ENCODE results near the gene SULT2B1.

The SULT2B1 gene

DNA sequence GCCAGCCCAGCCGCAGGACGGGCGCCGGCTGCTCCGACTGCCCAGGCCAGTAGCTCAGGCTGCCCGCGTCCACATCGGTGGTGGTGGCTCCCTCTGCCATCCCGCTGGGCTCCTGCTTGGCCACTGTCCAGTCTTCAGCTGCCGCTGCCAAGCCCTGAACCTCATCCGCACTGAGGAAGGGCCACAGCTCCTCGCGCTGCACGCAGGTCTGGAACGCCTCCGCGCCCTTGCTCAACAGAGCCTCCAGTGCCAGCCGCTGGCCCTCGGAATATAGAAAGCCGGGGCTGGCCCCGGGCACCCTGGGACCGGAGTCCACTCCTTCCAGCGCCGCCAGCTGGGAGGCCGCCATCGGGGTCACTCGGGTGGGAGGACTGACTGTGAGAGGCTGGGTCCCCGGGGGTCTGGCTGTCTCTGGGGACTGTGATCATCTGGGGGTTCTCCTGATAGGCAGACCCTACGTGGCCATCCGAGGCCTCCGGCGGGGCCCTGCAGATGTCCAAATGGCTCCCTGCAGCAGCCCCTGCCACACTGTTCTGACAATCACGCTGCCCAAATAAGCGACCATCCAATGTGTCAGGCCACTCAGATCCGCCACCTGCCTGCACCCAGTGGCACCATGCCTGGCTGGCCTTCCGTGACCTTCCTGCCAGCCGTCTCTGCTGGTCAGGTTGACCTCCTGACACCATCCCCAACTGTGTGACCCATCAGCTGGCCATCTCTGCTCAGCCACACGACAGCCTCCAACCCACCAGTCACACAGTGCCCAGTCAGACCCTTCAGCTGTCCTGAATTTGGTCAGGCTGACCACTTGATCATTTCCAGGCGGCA is 61.3 kb downstream of the SULT2B1 start:
- no peak for TF ChIP-seq TAF1 (IDR thresholded peaks at IDR 0.05; ENCODE audit: low read depth)
- TF ChIP-seq EGR1 (IDR thresholded peaks at IDR 0.05), result no peak
- no peak for TF ChIP-seq EP300 (IDR thresholded peaks at IDR 0.05; ENCODE audit: borderline replicate concordance)
- no peak for TF ChIP-seq YY1 (IDR thresholded peaks at IDR 0.05; ENCODE audit: low read depth)
- TF ChIP-seq ZBTB7A (IDR thresholded peaks at IDR 0.05; ENCODE audit: low read depth), result no peak
- no peak for TF ChIP-seq TCF12 (IDR thresholded peaks at IDR 0.05; ENCODE audit: low read depth)
- TF ChIP-seq TEAD4 (IDR thresholded peaks at IDR 0.05), result no peak
- no peak for TF ChIP-seq CREB1 (IDR thresholded peaks at IDR 0.05; ENCODE audit: low read depth)
- no peak for TF ChIP-seq RAD21 (IDR thresholded peaks at IDR 0.05; ENCODE audit: low read depth)
- no peak for TF ChIP-seq FOXM1 (IDR thresholded peaks at IDR 0.05; ENCODE audit: borderline replicate concordance, low read depth)
- TF ChIP-seq, protein P1, sequence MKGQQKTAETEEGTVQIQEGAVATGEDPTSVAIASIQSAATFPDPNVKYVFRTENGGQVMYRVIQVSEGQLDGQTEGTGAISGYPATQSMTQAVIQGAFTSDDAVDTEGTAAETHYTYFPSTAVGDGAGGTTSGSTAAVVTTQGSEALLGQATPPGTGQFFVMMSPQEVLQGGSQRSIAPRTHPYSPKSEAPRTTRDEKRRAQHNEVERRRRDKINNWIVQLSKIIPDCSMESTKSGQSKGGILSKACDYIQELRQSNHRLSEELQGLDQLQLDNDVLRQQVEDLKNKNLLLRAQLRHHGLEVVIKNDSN (IDR thresholded peaks at IDR 0.05), result no peak

DNA sequence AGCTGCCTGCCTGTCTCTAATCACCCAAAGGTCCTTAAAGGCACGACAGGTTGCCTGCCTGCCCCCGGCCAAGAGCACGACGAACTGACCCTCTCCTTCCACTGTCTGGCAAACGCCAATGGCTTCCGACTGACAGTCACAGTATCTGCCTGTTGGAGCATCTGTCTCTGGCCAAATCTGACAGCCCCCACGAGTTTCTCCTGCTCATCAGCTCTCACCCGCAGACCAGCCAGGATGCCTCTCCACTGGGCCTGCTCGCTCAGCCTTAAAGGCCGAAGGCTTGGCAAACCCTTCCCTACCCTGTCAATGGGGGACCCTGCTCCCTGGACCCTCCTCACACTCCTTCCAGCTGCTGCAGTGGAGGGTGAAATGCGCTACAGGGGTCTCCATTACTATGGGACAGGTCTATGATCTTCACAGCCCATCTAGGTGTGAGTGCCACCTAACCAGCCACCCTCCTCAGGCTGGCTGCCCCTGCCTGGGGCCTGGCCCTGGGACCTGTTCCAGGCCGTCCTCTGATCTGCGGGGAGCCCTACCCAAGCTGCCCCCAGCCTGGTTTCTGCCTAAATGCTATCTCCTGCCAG is 62.0 kb downstream of the SULT2B1 start:
- TF ChIP-seq RAD21 (IDR thresholded peaks at IDR 0.05; ENCODE audit: low read depth) (no peak), EP300 (IDR thresholded peaks at IDR 0.05; ENCODE audit: borderline replicate concordance) (no peak), YY1 (IDR thresholded peaks at IDR 0.05; ENCODE audit: low read depth) (no peak), ZBTB7A (IDR thresholded peaks at IDR 0.05; ENCODE audit: low read depth) (no peak)

DNA sequence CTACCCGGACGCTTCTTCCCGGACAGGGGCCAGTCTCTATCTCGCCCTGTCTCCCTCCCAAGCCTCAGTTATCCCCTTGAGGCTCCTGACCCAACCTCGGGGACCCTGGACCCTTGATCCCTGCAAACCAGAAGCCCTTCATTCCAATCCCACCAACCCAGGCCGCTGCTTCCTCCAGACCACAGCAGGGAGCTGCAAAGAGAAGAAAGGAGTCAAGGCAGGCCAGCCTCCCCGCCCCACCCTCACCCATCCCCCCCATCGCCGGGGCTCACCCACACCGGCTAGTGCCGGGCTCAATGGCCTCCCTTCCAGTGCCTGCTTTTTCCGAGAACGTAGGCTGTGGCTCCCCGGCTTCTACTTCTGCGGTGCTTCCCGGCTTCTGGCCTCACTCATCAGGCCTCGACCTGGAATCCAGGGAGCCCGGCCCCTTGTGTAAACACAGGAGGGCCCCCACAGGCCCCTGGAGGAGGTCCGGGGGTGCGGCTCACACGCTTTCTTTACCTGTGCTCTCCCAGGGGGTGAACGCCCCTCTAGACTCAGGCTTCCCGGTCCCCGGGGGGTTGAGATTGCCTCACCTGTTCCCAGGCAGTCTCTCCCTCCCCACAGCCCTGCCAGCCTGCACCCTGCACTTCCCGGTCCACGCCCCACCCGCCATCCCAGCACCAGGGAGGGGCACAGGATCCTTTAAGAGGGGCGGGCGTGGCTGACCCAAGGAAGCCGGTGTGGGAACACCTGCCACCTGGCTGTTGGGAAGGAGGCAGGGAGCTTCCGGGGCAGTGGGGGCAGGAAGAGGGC is 62.7 kb downstream of the SULT2B1 start, which contains the start of gene FAM83E:
Gene FAM83E, minus strand, starts transcription at position 641 of the 795 bp plus-strand sequence. CDS start 1,704 bp downstream, outside the sequence.
- TF ChIP-seq, protein P2, sequence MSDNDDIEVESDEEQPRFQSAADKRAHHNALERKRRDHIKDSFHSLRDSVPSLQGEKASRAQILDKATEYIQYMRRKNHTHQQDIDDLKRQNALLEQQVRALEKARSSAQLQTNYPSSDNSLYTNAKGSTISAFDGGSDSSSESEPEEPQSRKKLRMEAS (IDR thresholded peaks at IDR 0.05), result no peak
- TF ChIP-seq ZBTB7A (IDR thresholded peaks at IDR 0.05; ENCODE audit: low read depth), result no peak

DNA sequence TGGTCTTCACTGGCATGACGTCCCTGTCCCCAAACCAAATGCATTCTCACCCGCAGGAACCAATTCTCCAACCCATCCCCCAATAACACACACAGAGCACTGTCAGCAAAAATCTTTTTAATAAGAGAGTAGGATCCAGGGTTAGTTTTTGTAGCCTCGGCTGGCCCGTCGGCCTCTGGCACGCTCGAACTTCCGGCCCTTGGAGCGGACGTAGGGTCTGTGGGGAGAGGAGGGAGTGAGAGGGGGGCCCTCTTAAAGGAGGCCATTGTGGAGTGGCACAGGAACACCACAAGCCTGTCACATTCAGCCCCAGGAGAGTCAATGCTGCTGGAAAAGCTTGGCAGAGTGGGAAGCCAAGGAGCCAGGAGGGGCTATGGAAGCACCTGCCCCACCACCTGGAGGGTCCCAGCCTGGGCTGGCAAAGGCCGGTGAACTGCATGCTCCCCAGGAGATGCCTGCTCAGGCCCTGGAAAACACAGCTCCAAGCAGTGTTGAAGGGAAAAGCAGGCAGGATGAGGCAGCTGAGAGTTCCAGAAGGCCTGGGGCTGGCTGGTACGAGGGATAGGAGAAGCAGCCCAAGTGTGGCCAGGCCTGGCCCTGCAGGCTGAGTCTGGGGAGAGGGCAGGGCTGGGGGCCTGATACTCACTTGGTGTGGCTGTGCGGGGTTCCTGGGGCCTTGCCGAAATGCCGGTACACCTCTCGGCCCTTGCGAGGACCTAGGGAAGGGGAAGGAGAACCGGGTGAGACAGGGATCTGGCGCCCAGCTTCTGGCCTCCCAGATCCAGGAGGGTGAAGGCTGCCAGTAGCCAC is 63.5 kb downstream of the SULT2B1 start:
- TF ChIP-seq CEBPB (IDR thresholded peaks at IDR 0.05), result no peak
- TF ChIP-seq EP300 (IDR thresholded peaks at IDR 0.05; ENCODE audit: borderline replicate concordance), result no peak
- TF ChIP-seq YY1 (IDR thresholded peaks at IDR 0.05; ENCODE audit: low read depth), result no peak

DNA sequence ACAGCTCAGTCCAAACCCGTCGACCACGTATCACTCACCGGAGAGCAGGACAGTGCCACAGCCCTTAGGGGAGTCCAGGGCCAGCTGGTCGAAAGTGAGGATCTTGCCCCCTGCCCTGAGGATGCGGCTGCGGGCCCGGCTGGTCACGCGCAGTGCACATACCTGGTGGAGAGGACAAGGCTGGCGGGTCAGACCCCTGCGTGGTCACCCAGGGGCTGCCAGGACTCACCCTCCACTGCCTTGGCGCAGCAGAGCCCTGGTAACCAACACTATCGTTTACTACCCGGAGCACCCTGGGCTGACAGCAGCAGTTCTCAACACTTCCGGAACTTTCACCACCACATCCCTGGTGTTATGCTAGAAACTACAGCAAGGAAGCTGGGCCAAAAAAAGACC is 64.1 kb downstream of the SULT2B1 start:
- no peak for TF ChIP-seq ZBTB7A (IDR thresholded peaks at IDR 0.05; ENCODE audit: low read depth)
- TF ChIP-seq EP300 (IDR thresholded peaks at IDR 0.05; ENCODE audit: borderline replicate concordance), result no peak
- TF ChIP-seq TAF1 (IDR thresholded peaks at IDR 0.05; ENCODE audit: low read depth), result no peak

DNA sequence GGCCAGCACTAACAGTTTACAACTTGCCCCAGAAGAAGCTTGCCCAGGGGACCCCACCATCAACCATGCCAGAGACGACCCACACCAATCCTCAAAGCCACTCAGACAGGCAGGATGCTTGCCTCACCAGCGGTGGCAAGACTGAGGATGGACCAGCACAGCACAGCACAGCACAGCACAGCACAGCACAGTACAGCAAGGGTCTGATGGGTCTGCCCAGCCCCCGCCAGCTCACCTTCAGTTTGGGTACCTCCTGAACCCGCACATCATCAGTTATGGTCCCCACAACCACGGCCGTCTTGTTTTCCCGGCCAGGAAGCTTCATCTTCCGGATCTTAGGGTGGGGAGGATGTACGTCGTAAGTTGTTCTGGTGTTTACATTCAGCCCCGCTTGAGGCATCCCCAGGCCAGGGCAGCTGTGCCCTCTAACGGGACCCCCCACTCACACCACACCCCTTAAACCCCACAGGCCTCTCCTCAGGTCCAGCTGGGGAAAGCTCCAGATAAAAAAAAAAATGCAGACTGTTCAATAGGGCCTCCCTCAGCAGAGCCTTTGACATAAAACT is 64.6 kb downstream of the SULT2B1 start:
- TF ChIP-seq TCF12 (IDR thresholded peaks at IDR 0.05; ENCODE audit: low read depth) (no peak), FOXM1 (IDR thresholded peaks at IDR 0.05; ENCODE audit: borderline replicate concordance, low read depth) (no peak), EP300 (IDR thresholded peaks at IDR 0.05; ENCODE audit: borderline replicate concordance) (no peak), TAF1 (IDR thresholded peaks at IDR 0.05; ENCODE audit: low read depth) (no peak), RAD21 (IDR thresholded peaks at IDR 0.05; ENCODE audit: low read depth) (no peak), ZBTB7A (IDR thresholded peaks at IDR 0.05; ENCODE audit: low read depth) (no peak), TEAD4 (IDR thresholded peaks at IDR 0.05) (no peak), YY1 (IDR thresholded peaks at IDR 0.05; ENCODE audit: low read depth) (no peak), EGR1 (IDR thresholded peaks at IDR 0.05) (no peak), NFIC (IDR thresholded peaks at IDR 0.05) (no peak), CREB1 (IDR thresholded peaks at IDR 0.05; ENCODE audit: low read depth) (no peak), CEBPB (IDR thresholded peaks at IDR 0.05) (no peak)
- TF ChIP-seq, protein P2 (IDR thresholded peaks at IDR 0.05), result no peak
- TF ChIP-seq, protein P1 (IDR thresholded peaks at IDR 0.05), result no peak
- TF ChIP-seq, protein P3, sequence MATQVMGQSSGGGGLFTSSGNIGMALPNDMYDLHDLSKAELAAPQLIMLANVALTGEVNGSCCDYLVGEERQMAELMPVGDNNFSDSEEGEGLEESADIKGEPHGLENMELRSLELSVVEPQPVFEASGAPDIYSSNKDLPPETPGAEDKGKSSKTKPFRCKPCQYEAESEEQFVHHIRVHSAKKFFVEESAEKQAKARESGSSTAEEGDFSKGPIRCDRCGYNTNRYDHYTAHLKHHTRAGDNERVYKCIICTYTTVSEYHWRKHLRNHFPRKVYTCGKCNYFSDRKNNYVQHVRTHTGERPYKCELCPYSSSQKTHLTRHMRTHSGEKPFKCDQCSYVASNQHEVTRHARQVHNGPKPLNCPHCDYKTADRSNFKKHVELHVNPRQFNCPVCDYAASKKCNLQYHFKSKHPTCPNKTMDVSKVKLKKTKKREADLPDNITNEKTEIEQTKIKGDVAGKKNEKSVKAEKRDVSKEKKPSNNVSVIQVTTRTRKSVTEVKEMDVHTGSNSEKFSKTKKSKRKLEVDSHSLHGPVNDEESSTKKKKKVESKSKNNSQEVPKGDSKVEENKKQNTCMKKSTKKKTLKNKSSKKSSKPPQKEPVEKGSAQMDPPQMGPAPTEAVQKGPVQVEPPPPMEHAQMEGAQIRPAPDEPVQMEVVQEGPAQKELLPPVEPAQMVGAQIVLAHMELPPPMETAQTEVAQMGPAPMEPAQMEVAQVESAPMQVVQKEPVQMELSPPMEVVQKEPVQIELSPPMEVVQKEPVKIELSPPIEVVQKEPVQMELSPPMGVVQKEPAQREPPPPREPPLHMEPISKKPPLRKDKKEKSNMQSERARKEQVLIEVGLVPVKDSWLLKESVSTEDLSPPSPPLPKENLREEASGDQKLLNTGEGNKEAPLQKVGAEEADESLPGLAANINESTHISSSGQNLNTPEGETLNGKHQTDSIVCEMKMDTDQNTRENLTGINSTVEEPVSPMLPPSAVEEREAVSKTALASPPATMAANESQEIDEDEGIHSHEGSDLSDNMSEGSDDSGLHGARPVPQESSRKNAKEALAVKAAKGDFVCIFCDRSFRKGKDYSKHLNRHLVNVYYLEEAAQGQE (IDR thresholded peaks at IDR 0.05; ENCODE audit: low read depth), result no peak

All from Ishikawa (cell line).